Prostate gland (tissue), 2 donors: ENCODE results near the gene LGALS1. TPM values are rescaled to one million over a fixed set of nuclear protein-coding genes. Genes with fewer than 3 reads are reported as not detected.
A peak's percentile ranks its signal among the peaks of the same experiment; 100 is the strongest.

Experiments
- DNase-seq: peaks from one replicate; pipeline ENCODE4 v3.0.0-alpha.2; 2019; ENCODE audit warnings: low spot score
- H3K27ac ChIP-seq, 2 donors: fragments of 200-600 bp; sonication (generic); 2 replicates each; pipeline ENCODE4 v1.5.1; 2017 to 2019
- H3K27me3 ChIP-seq: fragments of 200-600 bp; sonication (generic); replicated peaks from 2 replicates; pipeline ENCODE4 v1.5.1; 2019; ENCODE audit not compliant: insufficient read depth
- H3K36me3 ChIP-seq, 2 donors: fragments of 200-600 bp; sonication (generic); 1 replicate in 1 of 2; 2 replicates in 1 of 2; pipeline versions ENCODE4 v1.5.1 to v1.8.1; 2017 to 2019
- H3K4me1 ChIP-seq: fragments of 200-600 bp; sonication (generic); replicated peaks from 2 replicates; pipeline ENCODE4 v1.5.1; 2019
- H3K4me3 ChIP-seq, 2 donors: fragments of 200-600 bp; sonication (generic); 2 replicates each; pipeline ENCODE4 v1.5.1; 2017 to 2019
- H3K9me3 ChIP-seq: fragments of 200-600 bp; sonication (generic); 2 replicates; pipeline ENCODE4 v1.5.1; 2017
- CTCF ChIP-seq, 4 experiments: fragments of 200-600 bp in 2 of 4; fragments of 450-650 bp in 2 of 4; sonication (generic) in 2 of 4; IDR thresholded peaks; 1 replicate in 3 of 4; 2 replicates in 1 of 4; pipeline ENCODE4 v1.5.1; 2016 to 2019; ENCODE audit warnings: antibody characterized with exemption in 4 of 4, mild to moderate bottlenecking in 2 of 4, moderate library complexity in 2 of 4
- POLR2A ChIP-seq: fragments of 450-650 bp; IDR thresholded peaks from one replicate; pipeline ENCODE4 v1.6.1; 2016; ENCODE audit warnings: antibody characterized with exemption, mild to moderate bottlenecking
- POLR2AphosphoS5 ChIP-seq: sonication (generic); formaldehyde crosslinking; IDR thresholded peaks from one replicate; pipeline ENCODE4 v1.6.1; 2017; ENCODE audit warnings: antibody characterized with exemption
- WGBS: methylation state at CpG from one replicate; pipeline ENCODE4 v1.1.5; 2018; 5-methylcytosine and 5-hydroxymethylcytosine counted together
- intact Hi-C: fragments of 100-400 bp; cut with DNase I; formaldehyde crosslinking; loops from one replicate; pipeline ENCODE4 v1.14.2; 2022
- total RNA-seq, 2 donors: library from RNA; depleted of rRNA; stranded (reverse); fragments of >200 nt; gene quantifications; one replicate each; pipeline ENCODE4 v1.1.0, GENCODE V29; 2016

The LGALS1 gene
- 1,000 to 10,000 TPM in 1 of 2 donors, 100 to 1,000 TPM in 1; 365 to 1,063 TPM for total RNA-seq

- Histone ChIP-seq H3K36me3 (no peaks in the 10 kb centered on the region), H3K4me3 (peak within 1 kb of the TSS; percentile 38 to 49), H3K9me3 (no peaks in the 10 kb centered on the region), H3K27me3 (no peaks in the 10 kb centered on the region), H3K27ac (peak within 1 kb of the TSS; percentile 85 to 91), H3K4me1 (peaks cover 16% of the 10 kb centered on the region)
- intact Hi-C loops, result loop anchor here (5.0 kb wide), 1 partner anchor 33 kb away; no protein-coding TSS in a partner anchor
- TF ChIP-seq POLR2A, result peak; percentile 44
- peak in 3 of 4 experiments; percentile 18 to 30 (median 29) for TF ChIP-seq CTCF (IDR thresholded peaks at IDR 0.05)
- peak; percentile 88 for TF ChIP-seq POLR2AphosphoS5
- 2% methylated on average over 33 of the region's 34 CpGs for WGBS
- DNase-seq, result peak; percentile 91
These were observed at the start of gene LGALS1 for GRCh38 chr22:37674951-37675929. Gene LGALS1, plus strand, starts transcription at chr22:37675636. Its CDS starts 67 bp downstream, at chr22:37675703.

DNA sequence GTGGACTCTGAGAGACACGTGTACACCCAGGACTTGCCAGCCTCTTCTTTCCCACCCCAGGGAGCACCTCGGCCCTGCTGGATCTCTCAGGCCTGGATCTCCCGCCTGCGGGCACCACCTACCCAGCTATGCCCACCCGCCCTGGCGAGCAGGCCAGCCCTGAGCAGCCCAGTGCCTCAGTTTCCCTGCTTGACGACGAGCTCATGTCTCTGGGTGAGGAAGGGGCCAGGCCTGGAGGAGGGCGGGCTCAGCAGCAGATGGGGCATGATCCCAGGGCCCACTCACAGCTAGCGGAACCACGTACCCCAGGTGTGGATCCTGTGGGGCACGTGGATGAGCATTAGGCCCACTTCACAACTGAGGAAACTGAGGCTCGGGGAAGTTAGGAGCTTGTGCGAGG lies 49.7 kb upstream of the LGALS1 start:
- Histone ChIP-seq H3K4me3 (no peak overlapping the region), H3K9me3 (no peaks in the 10 kb centered on the region), H3K27ac (peak overlapping the region; percentile 57 to 66), H3K36me3 (peaks cover 0 to 9% of the 10 kb centered on the region in 2 donors), H3K4me1 (peaks cover 7% of the 10 kb centered on the region), H3K27me3 (no peaks in the 10 kb centered on the region)
- TF ChIP-seq CTCF (IDR thresholded peaks at IDR 0.05), result no peak
- TF ChIP-seq POLR2AphosphoS5, result no peak
- TF ChIP-seq POLR2A, result no peak
- intact Hi-C loops, result no loop called here
- no peak for DNase-seq
- WGBS, result 66% methylated on average over 14 of the region's 14 CpGs

DNA sequence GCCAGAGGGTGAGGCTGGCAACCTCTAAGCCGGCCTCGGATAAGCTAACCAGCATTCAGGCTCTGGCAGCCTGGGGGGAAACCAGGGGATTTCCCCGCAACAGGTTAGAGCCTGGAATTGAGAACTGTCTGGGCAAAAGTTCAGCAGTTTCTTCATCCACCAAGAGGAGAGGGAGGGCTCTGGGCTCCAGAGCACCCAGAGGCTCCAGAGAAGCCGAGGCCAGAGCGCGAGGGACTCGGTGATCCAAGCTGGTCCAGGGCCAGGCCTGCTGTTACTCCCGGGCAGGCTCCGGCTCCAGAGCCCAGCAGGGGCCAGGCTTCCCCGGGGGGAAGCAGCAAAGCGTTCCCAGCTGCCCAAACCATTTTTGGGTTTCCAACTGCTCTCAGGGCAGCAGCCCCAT lies 49.3 kb upstream of the LGALS1 start:
- no peaks in the 10 kb centered on the region for H3K9me3 ChIP-seq
- no peak overlapping the region for H3K4me3 ChIP-seq
- TF ChIP-seq POLR2A (no peak), POLR2AphosphoS5 (peak; percentile 78)
- DNase-seq, result peak; percentile 79
- H3K36me3 ChIP-seq, result peaks cover 0 to 9% of the 10 kb centered on the region in 2 donors
- WGBS, result 25% methylated on average over 11 of the region's 11 CpGs
- H3K27me3 ChIP-seq, result no peaks in the 10 kb centered on the region
- H3K27ac ChIP-seq, result peak overlapping the region; percentile 57 to 66
- H3K4me1 ChIP-seq, result peaks cover 7% of the 10 kb centered on the region
- intact Hi-C loops, result no loop called here

- 57% methylated on average over 13 of the region's 13 CpGs for WGBS
- peaks cover 0 to 9% of the 10 kb centered on the region in 2 donors for H3K36me3 ChIP-seq
- intact Hi-C loops, result no loop called here
These were observed 48.8 kb upstream of the LGALS1 start for GRCh38 chr22:37626556-37627075.

More at GRCh38 chr22:37626556-37627075, 48.8 kb upstream of the LGALS1 start:
- Histone ChIP-seq H3K27ac (peak overlapping the region; percentile 57 to 66), H3K9me3 (no peaks in the 10 kb centered on the region), H3K4me1 (peaks cover 7% of the 10 kb centered on the region), H3K27me3 (no peaks in the 10 kb centered on the region), H3K4me3 (no peak overlapping the region)
- no peak for DNase-seq
- TF ChIP-seq CTCF (IDR thresholded peaks at IDR 0.05) (no peak), POLR2A (no peak), POLR2AphosphoS5 (no peak)
